T-helper 2 cell treated with Interferon-gamma antibody and Interleukin-4, amounts not matched to agents 5 μg/mL and 100 μg/mL, for 36 hours (primary cell): ENCODE data around the gene NDUFS4.

Experiments
- DNase-seq: peaks from one replicate; pipeline ENCODE4 v3.0.0; 2021; ENCODE audit warnings: low spot score
- H3K27ac Mint-ChIP-seq: one replicate; pipeline ENCODE4 v1.8.0; 2021; ENCODE audit warnings: mild to moderate bottlenecking, mixed read lengths
- H3K27me3 Mint-ChIP-seq: one replicate; pipeline ENCODE4 v1.8.0; 2021; ENCODE audit warnings: low read depth, mixed read lengths
- H3K36me3 Mint-ChIP-seq: one replicate; pipeline ENCODE4 v1.8.0; 2021; ENCODE audit warnings: low read depth, mixed read lengths
- H3K4me1 Mint-ChIP-seq: one replicate; pipeline ENCODE4 v1.8.0; 2021; ENCODE audit warnings: low read depth, mixed read lengths
- H3K4me3 Mint-ChIP-seq: one replicate; pipeline ENCODE4 v1.8.0; 2022; ENCODE audit warnings: mild to moderate bottlenecking, moderate library complexity, mixed read lengths
- H3K9me3 Mint-ChIP-seq: one replicate; pipeline ENCODE4 v1.8.0; 2021; ENCODE audit warnings: mixed read lengths

NDUFS4 gene

GRCh38 chr5:53713978-53714666 is 153.7 kb downstream of the NDUFS4 start:
- Mint-ChIP-seq H3K27ac (no peak overlapping the region), H3K4me1 (no peaks in the 10 kb centered on the region), H3K27me3 (no peaks in the 10 kb centered on the region), H3K36me3 (no peaks in the 10 kb centered on the region), H3K9me3 (peaks cover 33% of the 10 kb centered on the region), H3K4me3 (no peak overlapping the region)
- no peak for DNase-seq

- no peak overlapping the region for H3K4me3 Mint-ChIP-seq
- H3K27me3 Mint-ChIP-seq, result no peaks in the 10 kb centered on the region
- no peaks in the 10 kb centered on the region for H3K4me1 Mint-ChIP-seq
- DNase-seq, result no peak
- no peaks in the 10 kb centered on the region for H3K36me3 Mint-ChIP-seq
- no peak overlapping the region for H3K27ac Mint-ChIP-seq
- H3K9me3 Mint-ChIP-seq, result peaks cover 29% of the 10 kb centered on the region
Observed at GRCh38 chr5:53714667-53715010, 154.2 kb downstream of the NDUFS4 start.

GRCh38 chr5:53726121-53726520 is 165.7 kb downstream of the NDUFS4 start:
- DNase-seq, result no peak
- Mint-ChIP-seq H3K27ac (no peak overlapping the region), H3K36me3 (no peaks in the 10 kb centered on the region), H3K4me1 (peaks cover 2% of the 10 kb centered on the region), H3K9me3 (peaks cover 4% of the 10 kb centered on the region), H3K4me3 (no peak overlapping the region), H3K27me3 (no peaks in the 10 kb centered on the region)

- H3K36me3 Mint-ChIP-seq, result no peaks in the 10 kb centered on the region
- no peaks in the 10 kb centered on the region for H3K27me3 Mint-ChIP-seq
Observed at GRCh38 chr5:53730943-53731342, 170.5 kb downstream of the NDUFS4 start.

More at GRCh38 chr5:53730943-53731342, 170.5 kb downstream of the NDUFS4 start:
- Mint-ChIP-seq H3K4me3 (no peak overlapping the region), H3K27ac (no peak overlapping the region), H3K4me1 (peaks cover 2% of the 10 kb centered on the region), H3K9me3 (no peaks in the 10 kb centered on the region)
- DNase-seq, result no peak
